ENCODE data around the gene KIF1B.

DNA sequence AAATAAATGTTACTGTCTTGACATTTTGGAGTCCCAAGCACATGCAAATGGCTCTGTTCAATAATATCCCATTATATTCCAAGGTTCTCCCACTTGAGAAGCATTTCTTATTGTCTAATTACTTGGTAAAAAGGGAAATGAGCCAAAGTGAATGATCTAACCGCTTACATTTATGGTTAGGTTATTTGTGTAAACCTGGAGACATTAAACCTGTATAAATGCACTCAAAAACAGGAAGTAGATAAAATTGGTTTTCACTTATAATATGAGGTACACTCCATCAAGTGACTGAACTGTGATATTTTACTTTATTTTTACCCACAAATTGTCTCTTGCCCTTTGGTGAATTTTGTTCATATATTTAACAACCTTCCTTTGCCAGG lies 26.8 kb downstream of the KIF1B start:
- TF ChIP-seq, protein P1, sequence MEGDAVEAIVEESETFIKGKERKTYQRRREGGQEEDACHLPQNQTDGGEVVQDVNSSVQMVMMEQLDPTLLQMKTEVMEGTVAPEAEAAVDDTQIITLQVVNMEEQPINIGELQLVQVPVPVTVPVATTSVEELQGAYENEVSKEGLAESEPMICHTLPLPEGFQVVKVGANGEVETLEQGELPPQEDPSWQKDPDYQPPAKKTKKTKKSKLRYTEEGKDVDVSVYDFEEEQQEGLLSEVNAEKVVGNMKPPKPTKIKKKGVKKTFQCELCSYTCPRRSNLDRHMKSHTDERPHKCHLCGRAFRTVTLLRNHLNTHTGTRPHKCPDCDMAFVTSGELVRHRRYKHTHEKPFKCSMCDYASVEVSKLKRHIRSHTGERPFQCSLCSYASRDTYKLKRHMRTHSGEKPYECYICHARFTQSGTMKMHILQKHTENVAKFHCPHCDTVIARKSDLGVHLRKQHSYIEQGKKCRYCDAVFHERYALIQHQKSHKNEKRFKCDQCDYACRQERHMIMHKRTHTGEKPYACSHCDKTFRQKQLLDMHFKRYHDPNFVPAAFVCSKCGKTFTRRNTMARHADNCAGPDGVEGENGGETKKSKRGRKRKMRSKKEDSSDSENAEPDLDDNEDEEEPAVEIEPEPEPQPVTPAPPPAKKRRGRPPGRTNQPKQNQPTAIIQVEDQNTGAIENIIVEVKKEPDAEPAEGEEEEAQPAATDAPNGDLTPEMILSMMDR (IDR thresholded peaks at IDR 0.05): no peak
- TF ChIP-seq POLR2A (IDR thresholded peaks at IDR 0.05): no peak

Data from right lobe of liver (tissue), 4 donors.